Endometrium (tissue), 2 donors: ENCODE measurements around the gene SBK1.
"Not testable (repeated sequence)": the region's sequence is repeated elsewhere in the genome, so short reads cannot be mapped to it uniquely, and the experiment has no call there.

ENCODE experiments used
- FAIRE-seq: peaks from 2 replicates; lab custom pipeline; 2012; peaks lifted over from hg19 to GRCh38; lab: Jason Lieb, UNC
- donor health status: control.
- donor health status: control.

The SBK1 gene

GRCh38 chr16:28335678-28336077, 43.4 kb downstream of the SBK1 start:
- FAIRE-seq = not testable (repeated sequence)

GRCh38 chr16:28336940-28337710, 44.8 kb downstream of the SBK1 start:
- not testable (repeated sequence) for FAIRE-seq

GRCh38 chr16:28338230-28338629, 45.9 kb downstream of the SBK1 start:
- FAIRE-seq = not testable (repeated sequence)

GRCh38 chr16:28362600-28362999, 70.3 kb downstream of the SBK1 start:
- not testable (repeated sequence) for FAIRE-seq

GRCh38 chr16:28363408-28363807, 71.1 kb downstream of the SBK1 start, which contains the start of gene NPIPB6:
NPIPB6 (minus strand) TSS chr16:28363508; CDS start chr16:28362822, 686 bp downstream.
- FAIRE-seq = not testable (repeated sequence)

- not testable (repeated sequence) for FAIRE-seq
Measured at GRCh38 chr16:28364268-28365173, 72.2 kb downstream of the SBK1 start.

- FAIRE-seq = not testable (repeated sequence)
Measured at GRCh38 chr16:28367926-28368325, 75.6 kb downstream of the SBK1 start.
